ENCODE measurements around the gene PMAIP1.

The PMAIP1 gene

DNA sequence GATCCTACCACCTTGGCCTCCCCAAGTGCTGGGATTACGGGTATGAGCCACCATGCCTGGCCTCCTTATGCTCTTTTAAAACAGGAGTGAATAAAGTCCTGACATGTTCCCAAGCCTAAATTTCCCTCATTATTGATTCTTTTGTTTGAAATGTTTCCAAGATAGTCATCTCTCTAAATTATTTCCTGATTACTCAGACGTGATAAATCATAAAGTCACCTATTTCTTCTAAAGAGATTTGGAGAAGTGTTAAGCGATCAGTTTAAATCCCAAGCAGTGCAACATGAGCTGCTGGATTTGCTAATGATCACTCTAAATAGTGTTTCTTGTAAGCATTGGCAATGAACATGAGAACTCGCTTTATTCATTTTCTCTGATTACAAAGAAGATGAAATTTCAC lies 51.8 kb downstream of the PMAIP1 start:
- in situ Hi-C loops (cut with MboI; ENCODE audit: low sequenced_read_pairs), result no loop called here

DNA sequence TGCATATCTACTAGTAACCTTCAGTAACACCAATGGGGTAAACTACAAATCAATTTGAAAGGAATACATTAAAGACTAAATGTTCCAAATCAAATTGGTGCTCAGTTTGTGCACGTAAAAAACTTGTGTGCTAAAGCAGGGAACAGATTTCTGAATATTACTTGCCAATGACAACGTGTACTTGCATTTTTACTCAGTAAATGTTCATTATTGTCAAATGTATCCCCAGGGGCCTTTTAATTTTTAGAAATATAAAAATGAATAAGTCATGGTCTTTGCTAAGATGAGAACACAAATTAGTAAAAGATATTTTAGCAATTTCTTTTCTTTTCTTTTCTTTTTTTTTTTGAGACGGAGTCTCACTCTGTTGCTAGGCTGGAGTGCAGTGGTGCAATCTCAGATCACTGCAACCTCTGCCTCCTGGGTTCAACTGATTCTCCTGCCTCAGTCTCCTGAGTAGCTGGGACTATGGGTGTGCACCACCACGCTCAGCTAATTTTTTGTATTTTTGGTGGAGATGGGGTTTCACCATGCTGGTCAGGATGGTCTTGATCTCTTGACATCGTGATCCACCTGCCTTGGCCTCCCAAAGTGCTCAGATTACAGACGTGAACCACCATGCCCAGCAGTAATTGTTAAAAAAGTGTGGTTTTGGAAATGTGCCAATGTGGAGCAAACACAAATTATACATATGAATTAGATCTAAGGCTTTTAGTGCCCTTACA lies 52.6 kb downstream of the PMAIP1 start:
- in situ Hi-C loops (cut with MboI; ENCODE audit: low sequenced_read_pairs), result no loop called here

Data from HL-60/S4 (cell line).